Posterior vena cava (tissue), 2 donors: ENCODE results near the gene GOLGA2. TPM values are rescaled to one million over a fixed set of nuclear protein-coding genes. Genes with fewer than 3 reads are reported as not detected.
A peak's percentile ranks its signal among the peaks of the same experiment; 100 is the strongest.
"Not testable (repeated sequence)": the region's sequence is repeated elsewhere in the genome, so short reads cannot be mapped to it uniquely, and the experiment has no call there.

Source experiments
- DNase-seq: peaks from one replicate; pipeline ENCODE4 v3.0.0-alpha.2; 2020; ENCODE audit warnings: low spot score
- intact Hi-C, 2 donors: fragments of 100-400 bp; cut with DNase I; formaldehyde crosslinking; loops; one replicate each; pipeline versions ENCODE4 v1.14.1 to v1.14.2; 2022 to 2023
- total RNA-seq, 2 donors: library from RNA; stranded (reverse); fragmentation: NEBNext Ultra II Directional; extraction: Animal tissue kit (Norgen Biotek cat#: 25700); gene quantifications; one replicate each; pipeline ENCODE4 v1.2.1, GENCODE V29; 2021
- donor health status: DM: yes; HTN: yes; CAD: no.
- donor health status: DM: yes; HTN: yes; CAD: no.

The GOLGA2 gene
- total RNA-seq, 2 donors from 2014 or later: 123 to 130 TPM

DNA sequence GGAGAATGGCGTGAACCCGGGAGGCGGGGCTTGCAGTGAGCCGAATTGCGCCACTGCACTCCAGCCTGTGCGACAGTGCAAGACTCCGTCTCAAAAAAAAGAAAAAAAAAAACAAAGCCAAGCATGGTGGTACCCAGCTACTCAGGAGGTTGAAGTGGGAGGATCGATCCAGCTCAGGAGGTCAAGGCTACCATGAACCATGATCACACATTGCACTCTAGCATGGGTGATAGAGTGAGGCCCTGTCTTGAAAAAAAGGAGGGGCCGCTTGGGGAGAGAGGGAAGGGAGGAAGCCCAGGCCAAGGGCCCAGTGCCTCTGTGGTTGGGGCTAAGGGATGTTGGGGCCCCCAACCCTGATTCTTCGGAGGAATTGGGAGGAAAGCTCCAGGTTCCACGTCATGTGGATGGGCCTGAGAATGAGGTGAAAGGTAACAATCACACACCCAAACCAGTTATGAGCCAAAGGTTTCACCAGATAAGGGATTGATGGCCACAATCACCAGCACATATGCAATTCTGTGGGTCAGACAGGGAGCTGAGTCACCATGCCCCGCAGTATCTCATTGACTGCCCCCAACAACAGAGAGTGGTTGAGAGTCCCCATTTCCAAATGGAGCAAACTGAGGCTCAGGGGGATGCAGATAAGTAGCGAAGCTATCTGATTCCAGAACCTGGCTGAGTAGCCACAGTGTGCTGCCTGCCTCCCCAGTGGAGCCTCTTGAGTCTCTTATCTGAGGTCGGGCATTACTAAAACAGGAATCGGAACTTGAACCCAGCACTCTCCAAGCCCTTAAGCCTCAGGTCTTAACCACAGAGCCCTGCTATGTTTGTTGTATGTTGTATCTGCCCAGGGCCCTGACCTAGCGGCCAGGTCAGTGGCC, 20.8 kb upstream of the GOLGA2 start:
- DNase-seq: no peak
- intact Hi-C loops: loop anchor here in 1 of 2 donors (2.0 kb wide), 1 partner anchor 16 kb away; no protein-coding TSS in a partner anchor

DNA sequence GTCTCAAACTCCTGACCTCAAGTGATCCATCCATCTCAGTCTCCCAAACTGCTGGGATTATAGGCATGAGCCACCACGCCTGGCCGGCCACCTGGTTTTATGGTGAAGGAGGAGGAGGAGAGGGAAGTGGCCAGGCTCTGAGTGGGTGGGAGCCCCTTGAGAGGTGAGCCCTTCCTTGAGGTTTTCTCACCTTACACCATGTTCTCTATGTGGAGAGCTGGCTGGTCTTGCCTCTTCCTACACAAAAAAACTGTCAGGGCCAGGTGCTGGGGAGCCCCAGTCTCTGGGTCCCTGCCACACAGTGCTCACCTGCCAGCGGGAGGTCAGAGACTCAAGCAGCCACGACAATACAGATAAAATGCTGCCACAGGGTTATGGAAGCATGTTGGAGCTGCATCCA, 18.3 kb upstream of the GOLGA2 start:
- DNase-seq: no peak
- intact Hi-C loops: no loop called here

DNA sequence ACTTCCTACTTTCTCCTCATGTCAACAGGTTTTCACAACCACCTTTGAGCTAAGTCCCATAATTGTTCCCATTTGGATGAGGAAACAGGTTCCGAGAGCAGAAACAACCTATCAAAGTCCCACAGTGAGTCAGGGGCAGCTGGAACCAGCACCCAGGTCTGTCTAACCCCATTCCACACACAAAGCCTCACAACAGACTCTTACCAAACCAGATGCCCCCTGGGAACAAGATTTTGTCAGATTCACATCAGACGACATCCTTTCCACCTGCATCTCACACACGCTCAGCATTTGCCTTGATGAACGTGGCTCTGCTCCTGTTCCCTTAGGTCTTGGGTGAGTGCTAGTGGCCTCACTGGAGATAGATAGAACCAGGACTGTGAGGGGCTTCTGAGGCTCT, 17.3 kb upstream of the GOLGA2 start:
- no peak for DNase-seq
- intact Hi-C loops: no loop called here

DNA sequence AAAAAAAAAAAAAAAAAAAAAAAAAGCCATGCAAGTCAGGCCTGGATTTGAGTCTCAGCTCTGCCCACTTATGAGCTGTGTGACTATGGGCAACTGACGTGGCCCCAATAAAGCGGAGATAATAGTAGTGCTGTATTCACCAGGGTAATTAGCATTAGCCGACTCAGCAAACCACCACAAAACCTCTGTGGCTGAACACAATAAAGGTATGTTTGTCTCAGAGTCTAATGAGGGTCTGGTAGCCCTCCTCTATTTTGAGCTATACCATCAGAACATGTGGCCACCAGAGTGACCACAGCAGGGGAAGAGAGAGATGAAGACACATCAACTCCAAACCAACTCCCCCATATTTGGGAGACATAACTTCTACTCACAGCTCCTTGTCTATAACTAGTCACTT, 16.2 kb upstream of the GOLGA2 start:
- DNase-seq: no peak
- intact Hi-C loops: no loop called here

DNA sequence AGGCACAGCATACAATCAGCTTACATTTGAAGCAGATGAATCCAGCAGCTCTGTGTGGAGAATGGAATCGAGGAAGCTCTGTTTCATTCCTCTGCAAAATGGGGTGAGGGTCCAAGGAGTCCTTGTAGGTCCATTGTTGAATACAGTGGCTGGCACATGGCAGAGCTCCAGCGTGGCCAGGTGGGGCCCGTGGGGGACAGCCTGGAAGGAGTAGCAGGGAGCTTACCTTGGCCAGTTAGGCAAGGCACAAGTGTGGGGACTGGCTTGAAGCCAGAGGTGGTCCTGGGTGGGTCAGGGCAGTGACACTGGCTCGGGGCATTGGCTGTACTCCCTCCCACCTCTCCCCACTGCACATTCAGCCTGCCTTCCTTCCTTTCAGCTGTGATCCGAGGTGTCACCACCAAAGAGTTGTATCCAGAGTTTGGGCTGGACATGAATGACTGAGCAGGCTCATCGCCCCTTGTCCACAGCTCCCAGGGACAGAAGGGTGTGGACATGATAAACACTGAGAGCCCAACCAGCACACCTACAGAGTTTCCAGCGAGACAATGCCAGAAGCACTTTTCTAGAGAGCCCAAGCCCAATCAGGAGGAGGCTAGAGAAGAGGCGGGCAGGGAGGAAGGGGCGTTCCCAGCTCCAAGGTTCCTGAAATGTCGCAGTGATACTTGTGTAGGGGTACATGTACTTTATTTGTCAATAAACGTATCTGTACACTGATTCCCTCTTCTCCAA, 12.6 kb upstream of the GOLGA2 start:
- intact Hi-C loops: no loop called here
- DNase-seq: no peak

DNA sequence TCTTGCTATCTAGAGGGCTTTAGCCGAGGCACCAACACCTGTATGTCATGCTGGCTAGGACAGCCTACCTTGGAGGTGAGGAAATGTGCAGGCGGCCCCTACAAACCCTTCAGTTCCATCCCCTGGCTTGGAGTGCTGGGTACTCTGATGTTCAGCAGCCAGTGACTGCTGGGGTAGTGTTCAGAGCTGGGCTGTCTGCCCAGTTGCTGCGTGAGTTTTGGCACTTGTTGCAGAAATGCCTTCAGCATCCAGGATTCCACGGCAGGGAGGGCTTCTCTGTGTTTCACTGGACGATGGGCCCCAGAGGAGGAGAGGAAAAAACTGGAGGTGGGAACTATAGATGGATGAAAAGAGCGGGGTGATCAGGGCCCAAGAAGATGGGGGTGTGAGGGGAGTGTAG, 10.6 kb upstream of the GOLGA2 start:
- intact Hi-C loops: no loop called here
- no peak for DNase-seq

DNA sequence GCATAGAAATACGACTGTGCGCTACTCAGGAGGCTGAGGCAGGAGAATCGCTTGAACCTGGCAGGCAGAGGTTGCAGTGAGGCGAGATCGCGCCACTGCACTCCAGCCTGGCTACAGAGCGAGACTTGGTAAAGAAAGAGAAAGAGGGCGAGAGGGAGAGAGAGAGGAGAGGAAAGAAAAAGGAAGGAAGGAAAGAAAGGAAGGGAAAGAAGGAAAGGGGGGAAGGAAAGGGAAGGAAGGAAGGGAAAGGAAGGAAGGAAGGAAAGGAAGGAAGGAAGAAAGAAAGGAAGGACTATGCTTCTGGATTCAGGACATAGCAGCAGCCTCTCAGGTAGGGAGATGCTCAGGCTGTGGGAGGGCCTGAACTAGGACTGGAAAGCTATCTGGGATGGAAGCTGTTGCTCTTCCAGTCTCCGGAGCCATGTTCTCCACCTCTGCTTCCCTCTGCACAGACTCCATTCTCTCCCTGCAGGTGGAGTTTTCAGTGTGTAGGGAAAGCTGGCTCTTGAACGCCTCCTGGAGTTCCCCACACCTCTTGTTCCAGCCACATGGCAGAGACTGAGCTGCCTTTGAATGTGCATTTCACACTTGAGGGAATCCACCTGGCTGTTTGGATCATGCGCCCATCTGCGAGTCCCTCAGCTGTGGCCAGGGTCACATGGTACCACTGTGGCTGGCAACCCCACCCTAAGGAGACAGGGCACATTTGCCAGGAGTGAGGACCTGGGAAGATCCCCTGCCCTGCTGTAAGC, 9.4 kb upstream of the GOLGA2 start:
- no peak for DNase-seq
- intact Hi-C loops: no loop called here

DNA sequence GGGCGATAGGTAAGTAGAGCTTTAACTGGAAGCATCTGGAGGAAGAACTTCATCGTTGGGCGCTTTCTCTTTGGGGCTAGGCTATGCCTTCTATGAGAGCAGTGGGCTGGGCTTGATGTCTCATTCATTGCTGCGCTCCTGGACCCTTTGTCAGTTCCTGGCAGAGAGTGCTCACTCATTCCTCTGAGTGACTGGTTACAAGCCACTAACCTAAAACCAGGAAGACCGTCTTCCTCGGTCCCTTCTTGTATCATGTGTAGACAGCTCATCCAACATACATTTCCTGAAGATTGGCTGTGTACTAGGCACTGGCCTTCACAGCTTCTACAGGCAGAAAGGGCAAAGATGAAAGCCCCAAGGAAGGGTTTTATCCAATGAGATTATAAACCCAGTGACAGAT, 6.7 kb upstream of the GOLGA2 start:
- DNase-seq: no peak
- intact Hi-C loops: no loop called here

DNA sequence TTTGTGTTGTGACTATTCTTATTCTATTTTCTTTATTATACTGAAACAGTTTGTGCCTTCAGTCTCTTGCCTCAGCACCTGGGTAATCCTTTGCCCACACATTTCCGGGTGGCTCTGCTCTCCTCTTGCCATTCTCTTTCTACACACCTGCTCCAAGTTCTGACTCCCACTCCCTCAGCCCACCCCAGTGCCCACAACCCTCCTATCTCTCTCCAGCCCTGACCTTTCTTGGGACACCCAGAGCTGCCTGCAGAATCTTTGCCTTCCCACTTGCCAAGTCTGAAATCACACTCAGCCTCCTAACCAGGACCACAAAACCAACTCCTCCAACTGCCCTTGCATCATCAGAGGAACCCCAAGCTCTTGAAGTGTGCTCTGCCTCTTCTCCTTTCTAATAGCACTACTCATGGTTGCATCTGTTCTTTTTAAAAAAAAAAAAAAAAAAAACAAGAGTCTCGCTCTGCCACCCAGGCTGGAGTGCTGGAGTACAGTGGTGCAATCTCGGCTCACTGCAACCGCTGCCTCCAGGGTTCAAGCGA, 4.3 kb upstream of the GOLGA2 start:
- intact Hi-C loops: loop anchor here in 1 of 2 donors (2.0 kb wide), 1 partner anchor 17 kb away; no protein-coding TSS in a partner anchor
- DNase-seq: no peak

DNA sequence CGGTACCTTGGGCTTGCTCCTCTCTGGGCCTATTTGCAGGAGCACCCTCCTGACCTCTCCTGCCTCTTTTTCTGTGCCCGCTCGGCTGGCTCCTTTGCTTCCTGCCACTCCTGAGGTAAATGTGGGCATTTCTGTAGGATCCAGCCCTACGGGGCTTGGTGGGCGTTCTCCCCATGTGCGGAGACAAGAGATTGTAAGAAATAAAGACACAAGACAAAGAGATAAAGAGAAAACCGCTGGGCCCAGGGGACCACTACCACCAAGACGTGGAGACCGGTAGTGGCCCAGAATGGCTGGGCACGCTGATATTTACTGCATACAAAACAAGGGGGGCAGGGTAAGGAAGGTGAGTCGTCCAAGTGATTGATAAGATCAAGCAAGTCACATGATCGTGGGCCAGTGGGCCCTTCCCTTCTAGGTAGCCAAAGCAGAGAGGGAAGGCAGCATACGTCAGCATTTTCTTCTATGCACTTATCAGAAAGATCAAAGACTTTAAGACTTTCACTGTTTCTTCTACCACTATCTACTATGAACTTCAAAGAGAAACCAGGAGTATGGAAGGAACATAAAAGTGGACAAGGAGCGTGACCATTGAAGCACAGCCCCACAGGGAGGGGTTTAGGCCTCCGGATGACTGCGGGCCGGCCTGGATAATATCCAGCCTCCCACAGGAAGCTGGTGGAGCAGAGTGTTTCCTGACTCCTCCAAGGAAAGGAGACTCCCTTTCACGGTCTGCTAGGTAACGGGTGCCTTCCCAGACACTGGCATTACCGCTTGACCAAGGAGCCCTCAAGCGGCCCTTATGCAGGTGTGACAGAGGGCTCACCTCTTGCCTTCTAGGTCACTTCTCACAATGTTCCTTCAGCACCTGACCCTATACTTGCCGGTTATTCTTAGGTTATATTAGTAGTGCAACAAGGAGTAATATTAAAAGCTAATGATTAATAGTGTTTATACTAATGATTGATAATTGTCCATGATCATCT, 3.6 kb upstream of the GOLGA2 start:
- intact Hi-C loops: loop anchor here in 1 of 2 donors (2.0 kb wide), 1 partner anchor 17 kb away; no protein-coding TSS in a partner anchor
- DNase-seq: not testable (repeated sequence)

DNA sequence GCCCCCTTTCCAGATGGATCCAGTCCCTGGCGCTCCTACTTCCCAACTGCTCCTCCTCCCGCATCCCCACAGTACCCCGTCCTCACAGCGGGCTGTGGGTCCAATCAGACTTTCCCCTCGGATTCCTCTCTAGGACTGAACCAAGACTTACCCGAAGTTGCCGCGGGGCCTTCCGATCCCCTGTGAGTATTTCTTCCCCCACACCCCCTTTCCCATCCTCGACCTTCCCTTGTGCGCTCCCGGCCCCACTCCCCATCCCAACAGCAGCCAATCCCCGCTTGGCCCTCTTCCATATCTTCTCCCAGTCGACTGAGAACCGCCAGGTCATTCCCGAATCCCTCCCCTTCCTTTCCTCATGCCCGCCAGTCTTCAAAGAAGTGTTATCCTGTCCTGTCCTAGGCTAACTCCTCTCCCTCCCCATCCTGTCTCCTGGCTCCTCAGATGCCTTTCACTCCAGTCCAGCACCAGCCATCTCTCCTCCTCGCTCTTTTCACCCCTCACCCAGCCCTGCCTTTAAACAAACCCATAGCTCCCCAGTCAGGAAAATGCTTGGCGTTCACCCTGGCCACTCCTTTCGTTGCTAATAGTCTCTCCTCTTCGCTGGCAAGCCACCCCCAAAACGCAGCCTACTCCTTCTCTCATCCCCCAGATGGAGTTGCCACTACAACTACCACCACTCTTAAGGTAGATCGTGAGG, 915 bp upstream of the GOLGA2 start:
- intact Hi-C loops: no loop called here
- DNase-seq: no peak

DNA sequence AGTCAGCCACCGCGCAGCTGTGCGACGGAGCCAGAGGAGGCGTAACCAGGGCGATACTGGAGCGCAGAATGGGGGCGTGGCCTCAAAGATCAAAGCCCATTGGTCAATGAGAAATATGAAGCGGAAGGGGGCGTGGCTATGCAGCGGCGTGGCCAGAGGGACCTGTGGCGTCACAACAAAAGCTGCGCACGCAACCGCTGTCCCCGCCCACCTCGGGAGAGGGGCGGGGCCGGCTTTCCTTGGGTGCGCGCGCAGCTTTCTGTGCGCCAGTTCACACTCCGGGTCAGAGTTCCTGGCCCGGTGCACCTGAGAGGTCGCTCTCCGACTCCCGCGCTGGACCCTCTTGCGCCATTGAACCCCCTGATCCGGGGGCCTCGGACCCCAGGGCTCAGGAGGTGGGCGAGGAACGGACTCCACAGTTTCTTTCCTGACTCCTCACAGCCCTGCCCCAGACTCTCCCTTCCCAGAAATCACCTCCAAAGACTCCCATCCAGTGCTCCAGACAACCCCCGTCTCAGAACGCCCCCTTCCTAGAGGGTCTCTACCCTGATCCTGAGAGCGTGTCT, 284 bp upstream of the GOLGA2 start, which contains the start of gene SWI5:
Gene SWI5 (plus strand): TSS at position 269 of the 566 bp plus-strand sequence.
- intact Hi-C loops: no loop called here
- DNase-seq: peak; percentile 100

DNA sequence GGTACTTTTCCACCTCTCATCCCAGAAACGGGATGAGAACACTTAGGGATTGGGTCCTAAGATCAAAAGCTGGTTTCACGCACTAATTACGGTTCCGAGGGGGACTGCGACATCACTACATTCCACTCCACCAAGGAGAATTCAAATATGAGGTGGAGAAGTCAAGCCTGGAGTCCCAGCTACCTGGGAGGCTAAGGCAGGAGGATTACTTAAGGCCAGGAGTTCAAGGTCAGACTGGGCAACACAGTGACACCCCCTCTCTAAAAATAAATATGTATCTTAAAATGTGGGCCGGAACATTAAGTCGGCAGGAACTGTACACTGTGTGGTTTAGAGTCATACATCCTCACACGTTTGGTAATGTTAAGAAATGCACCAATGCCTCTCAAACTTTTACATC, 1.6 kb downstream of the GOLGA2 start:
- intact Hi-C loops: no loop called here
- no peak for DNase-seq

DNA sequence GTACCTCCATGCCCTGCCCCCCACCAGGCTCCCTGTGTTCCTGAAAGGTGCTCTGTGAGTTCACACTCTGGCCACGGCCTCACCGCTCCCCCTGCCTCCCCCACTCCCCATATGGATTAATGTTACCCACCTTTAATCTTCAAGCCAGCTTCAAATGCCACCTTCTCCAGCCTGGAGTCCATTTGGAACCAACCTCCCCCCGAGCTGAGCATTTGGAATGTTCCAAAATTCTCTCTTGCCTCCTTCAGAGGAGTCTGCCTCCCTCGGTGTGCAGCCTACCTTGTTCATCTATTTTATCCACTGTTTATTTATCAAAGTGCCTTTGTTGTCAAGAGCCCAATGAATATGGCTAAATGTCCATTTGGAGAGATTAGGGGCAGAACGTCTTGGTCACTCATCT, 4.3 kb downstream of the GOLGA2 start:
- DNase-seq: no peak
- intact Hi-C loops: no loop called here

DNA sequence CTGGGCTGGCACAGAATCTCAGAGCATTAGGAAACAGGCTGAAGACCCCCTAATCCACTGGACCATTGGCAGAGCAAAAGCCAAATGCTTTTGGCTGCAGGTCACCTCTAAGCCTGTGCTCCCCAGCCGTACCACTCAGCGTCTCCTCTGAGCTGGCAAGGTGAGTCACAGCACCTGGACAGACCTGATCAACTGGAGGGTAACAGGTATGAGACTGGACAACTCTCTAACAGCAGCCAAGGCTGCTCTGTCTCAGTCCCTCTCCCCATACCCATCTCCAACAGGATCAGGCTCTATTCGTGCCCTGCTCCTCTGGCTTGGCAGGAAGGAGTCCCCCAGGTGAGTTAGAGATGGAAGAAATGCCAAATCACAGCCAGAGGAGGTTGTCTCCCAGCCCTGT, 4.7 kb downstream of the GOLGA2 start:
- DNase-seq: no peak
- intact Hi-C loops: no loop called here

DNA sequence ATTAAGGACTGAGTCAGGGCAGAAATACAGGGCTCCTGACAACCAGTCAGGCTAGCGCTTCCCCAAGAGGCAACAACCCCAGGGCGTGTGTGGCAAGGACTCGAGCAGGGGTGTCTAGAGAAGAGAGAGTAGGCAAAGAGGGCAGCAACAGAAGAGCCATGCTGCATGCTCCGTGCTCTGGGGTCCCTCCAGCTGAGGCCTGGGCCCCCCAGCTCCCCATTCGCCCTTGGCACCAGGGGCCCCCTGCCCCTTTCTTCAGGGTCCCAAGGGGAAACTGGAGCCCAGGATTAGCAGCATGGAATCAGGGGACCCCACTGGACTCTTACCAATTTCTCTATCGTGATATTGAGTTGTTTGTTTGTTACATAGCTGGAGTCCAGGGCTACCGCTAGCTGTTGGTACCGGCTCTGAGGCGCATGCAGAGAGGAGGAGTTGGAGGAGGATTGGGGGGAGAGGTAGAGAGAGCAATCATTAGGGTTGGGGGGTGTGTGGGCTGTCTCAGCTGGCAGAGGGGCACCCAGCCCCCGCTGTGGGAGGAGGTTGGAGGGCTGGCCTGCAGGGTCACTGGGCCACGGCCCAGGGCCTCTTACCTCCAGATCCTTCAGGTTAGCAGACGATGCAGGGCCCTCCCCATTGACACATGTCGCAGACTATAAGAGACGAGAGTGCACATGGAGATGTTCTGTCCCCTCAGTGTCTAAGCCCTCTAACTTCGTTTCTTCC, 8.8 kb downstream of the GOLGA2 start:
- DNase-seq: no peak
- intact Hi-C loops: no loop called here

DNA sequence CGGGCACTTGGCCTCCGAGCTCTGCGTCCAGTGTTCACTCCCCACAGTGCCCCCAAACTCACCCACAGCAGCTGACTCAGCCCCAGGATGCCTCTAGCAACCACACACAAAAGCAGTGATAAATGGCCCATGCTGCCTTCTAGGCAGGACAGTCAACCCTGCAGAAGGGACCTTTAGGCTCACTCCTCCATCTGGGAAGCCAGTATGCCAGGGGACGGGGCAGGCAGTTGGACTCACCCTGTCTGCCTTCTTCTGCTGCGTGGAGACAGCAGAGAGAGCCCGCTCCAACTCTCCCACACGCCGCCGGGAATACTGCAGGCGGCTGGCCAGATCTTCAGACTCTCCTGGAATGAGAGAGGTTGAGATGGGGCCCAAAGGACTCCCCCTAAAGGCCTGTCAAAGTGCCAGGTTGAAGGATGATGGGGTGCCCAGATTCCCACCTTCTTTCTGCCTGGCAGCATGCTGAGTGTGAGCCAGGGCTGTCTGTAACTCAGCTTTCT, 10.4 kb downstream of the GOLGA2 start:
- intact Hi-C loops: no loop called here
- no peak for DNase-seq
